Measurements from ENCODE around the gene TBC1D25. TPM values are rescaled to one million over a fixed set of nuclear protein-coding genes. Genes with fewer than 3 reads are reported as not detected.
A peak's percentile ranks its signal among the peaks of the same experiment; 100 is the strongest.
"Not testable (repeated sequence)": the region's sequence is repeated elsewhere in the genome, so short reads cannot be mapped to it uniquely, and the experiment has no call there.

Gene TBC1D25
- polyA plus RNA-seq, 3 donors from 2014 or later: 20.0 to 34.9 (median 30.6) TPM

DNA sequence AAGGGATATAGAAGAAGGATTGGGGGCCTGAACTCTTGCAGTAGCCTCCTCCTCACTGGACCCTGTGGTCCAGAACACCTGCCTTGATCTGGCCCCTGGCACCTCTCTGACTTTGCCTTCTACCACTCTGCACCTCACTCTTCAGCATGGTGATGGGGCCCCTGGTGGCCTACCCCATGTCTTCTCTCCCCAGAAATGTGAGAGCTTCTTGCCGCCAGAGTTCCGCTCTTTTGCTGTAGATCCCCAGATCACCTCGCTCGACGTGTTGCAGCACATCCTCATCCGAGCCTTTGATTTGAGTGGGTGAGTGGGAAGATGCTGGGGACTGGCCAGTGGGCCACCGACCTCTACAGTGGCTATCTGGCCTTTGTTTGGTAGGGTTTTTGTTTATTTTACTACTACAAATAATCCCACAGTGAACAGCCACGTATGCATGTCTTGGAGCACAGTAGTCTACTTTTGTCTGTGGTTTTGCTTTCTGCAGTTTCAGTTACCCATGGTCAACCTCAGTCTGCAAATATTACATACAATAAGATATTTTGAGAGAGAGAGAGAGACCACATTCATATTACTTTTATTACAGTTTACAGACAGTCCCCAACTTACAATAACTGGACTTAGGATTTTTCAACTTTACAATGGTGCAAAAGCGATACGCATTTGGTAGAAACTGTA is 1.8 kb downstream of the TBC1D25 start:
- Mint-ChIP-seq H3K9me3 (no peaks in the 10 kb centered on the region), H3K27me3 (ENCODE audit: low read depth in 3 of 3) (peaks cover 4 to 8% (median 6%) of the 10 kb centered on the region in 3 donors), H3K27ac (peak overlapping the region; percentile 88 to 98 (median 94)), H3K4me1 (peaks cover 17 to 19% of the 10 kb centered on the region in 2 donors), H3K36me3 (peaks cover 3 to 4% (median 3%) of the 10 kb centered on the region in 3 donors), H3K4me3 (peak overlapping the region; percentile 84 to 92 (median 90))
- no peak for DNase-seq

GRCh38 chrX:48548871-48549270 is 9.4 kb downstream of the TBC1D25 start:
- Mint-ChIP-seq H3K9me3 (no peaks in the 10 kb centered on the region), H3K27ac (peak overlapping the region in 1 of 6 donors; percentile 21)

DNA sequence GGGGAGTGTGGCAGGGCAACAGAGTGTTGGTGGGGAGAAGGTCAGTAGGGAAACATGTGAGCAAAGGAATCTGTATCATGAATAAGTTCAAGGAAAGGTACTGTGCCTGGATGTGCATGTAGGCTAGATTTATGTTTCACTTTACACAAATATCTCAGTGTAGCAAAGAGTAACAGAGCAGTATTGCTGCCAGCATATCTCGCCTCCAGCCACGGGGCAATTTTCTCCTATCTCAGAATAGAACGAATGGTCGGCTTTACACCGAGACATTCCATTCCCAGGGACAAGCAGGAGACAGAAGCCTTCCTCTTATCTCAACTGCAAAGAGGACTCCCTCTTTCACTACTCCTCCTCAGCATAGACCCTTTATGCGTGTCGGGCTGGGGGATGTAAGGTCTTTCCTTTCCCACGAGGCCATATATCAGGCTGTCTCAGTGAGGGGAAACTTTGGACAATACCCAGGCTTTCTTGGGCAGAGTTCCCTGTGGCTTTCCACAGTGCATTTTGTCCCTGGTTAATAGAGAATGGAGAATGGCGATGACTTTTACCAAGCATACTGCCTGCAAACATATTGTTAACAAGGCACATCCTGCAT is 16.3 kb downstream of the TBC1D25 start:
- H3K27ac Mint-ChIP-seq: peak overlapping the region in 1 of 6 donors; percentile 1
- not testable (repeated sequence) for H3K36me3 Mint-ChIP-seq; H3K27me3 Mint-ChIP-seq (ENCODE audit: low read depth in 3 of 3); DNase-seq; H3K4me1 Mint-ChIP-seq; H3K9me3 Mint-ChIP-seq; H3K4me3 Mint-ChIP-seq

More at GRCh38 chrX:48548871-48549270, 9.4 kb downstream of the TBC1D25 start:
- no peak for DNase-seq
- Mint-ChIP-seq H3K36me3 (peaks cover 6 to 9% (median 9%) of the 10 kb centered on the region in 3 donors), H3K27me3 (ENCODE audit: low read depth in 3 of 3) (peaks cover 2 to 3% (median 3%) of the 10 kb centered on the region in 3 donors), H3K4me3 (no peak overlapping the region), H3K4me1 (peaks cover 0 to 3% of the 10 kb centered on the region in 2 donors)

GRCh38 chrX:48558271-48558670 is 18.8 kb downstream of the TBC1D25 start:
- Mint-ChIP-seq H3K27me3 (ENCODE audit: low read depth in 3 of 3) (peaks cover 2 to 6% (median 3%) of the 10 kb centered on the region in 3 donors), H3K4me3 (no peak overlapping the region), H3K4me1 (no peaks in the 10 kb centered on the region), H3K36me3 (peaks cover 4 to 14% (median 8%) of the 10 kb centered on the region in 3 donors), H3K9me3 (no peaks in the 10 kb centered on the region), H3K27ac (no peak overlapping the region)
- no peak for DNase-seq

DNA sequence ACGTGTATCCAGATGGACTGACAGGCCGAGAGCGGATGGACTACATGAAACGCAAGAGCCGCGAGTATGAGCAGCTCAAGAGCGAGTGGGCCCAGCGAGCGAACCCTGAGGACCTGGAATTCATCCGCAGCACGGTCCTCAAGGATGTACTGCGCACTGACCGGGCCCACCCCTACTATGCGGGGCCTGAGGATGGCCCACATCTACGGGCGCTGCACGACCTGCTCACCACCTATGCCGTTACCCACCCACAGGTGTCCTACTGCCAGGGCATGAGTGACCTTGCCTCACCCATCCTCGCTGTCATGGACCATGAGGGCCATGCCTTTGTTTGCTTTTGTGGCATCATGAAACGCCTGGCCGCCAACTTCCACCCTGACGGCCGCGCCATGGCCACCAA is 20.1 kb downstream of the TBC1D25 start:
- H3K9me3 Mint-ChIP-seq: no peaks in the 10 kb centered on the region
- DNase-seq: no peak

GRCh38 chrX:48560056-48560455 is 20.5 kb downstream of the TBC1D25 start:
- Mint-ChIP-seq H3K27me3 (ENCODE audit: low read depth in 3 of 3) (peaks cover 0 to 6% (median 2%) of the 10 kb centered on the region in 3 donors), H3K4me1 (no peaks in the 10 kb centered on the region), H3K36me3 (peaks cover 0 to 9% (median 7%) of the 10 kb centered on the region in 3 donors), H3K27ac (no peak overlapping the region), H3K9me3 (no peaks in the 10 kb centered on the region), H3K4me3 (no peak overlapping the region)
- no peak for DNase-seq

More for the DNA sequence above, 20.1 kb downstream of the TBC1D25 start:
- H3K27ac Mint-ChIP-seq: no peak overlapping the region
- no peak overlapping the region for H3K4me3 Mint-ChIP-seq
- H3K36me3 Mint-ChIP-seq: peaks cover 4 to 12% (median 7%) of the 10 kb centered on the region in 3 donors
- H3K4me1 Mint-ChIP-seq: no peaks in the 10 kb centered on the region
- H3K27me3 Mint-ChIP-seq (ENCODE audit: low read depth in 3 of 3): peaks cover 2 to 6% (median 3%) of the 10 kb centered on the region in 3 donors

DNA sequence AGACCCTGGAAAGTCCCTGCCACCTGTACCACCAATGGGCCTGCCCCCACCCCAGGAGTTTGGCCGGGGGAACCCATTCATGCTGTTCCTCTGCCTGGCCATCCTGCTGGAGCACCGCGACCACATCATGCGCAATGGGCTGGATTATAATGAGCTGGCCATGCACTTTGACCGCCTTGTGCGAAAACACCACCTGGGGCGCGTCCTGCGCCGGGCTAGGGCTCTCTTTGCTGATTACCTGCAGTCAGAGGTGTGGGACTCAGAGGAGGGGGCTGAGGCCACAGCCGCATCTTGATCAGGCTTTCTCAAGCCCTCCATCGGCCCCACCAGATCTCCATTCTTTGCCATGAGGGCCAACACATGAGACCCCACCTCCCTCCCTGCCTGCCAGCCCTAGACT is 21.2 kb downstream of the TBC1D25 start:
- Mint-ChIP-seq H3K4me3 (no peak overlapping the region), H3K27me3 (ENCODE audit: low read depth in 3 of 3) (peaks cover 0 to 6% (median 2%) of the 10 kb centered on the region in 3 donors), H3K9me3 (no peaks in the 10 kb centered on the region), H3K36me3 (peaks cover 0 to 9% (median 7%) of the 10 kb centered on the region in 3 donors), H3K4me1 (no peaks in the 10 kb centered on the region), H3K27ac (peak overlapping the region in 1 of 6 donors; percentile 45)
- DNase-seq: no peak

GRCh38 chrX:48569958-48570357 is 30.4 kb downstream of the TBC1D25 start:
- Mint-ChIP-seq H3K9me3 (no peaks in the 10 kb centered on the region), H3K36me3 (peaks cover 0 to 3% (median 0%) of the 10 kb centered on the region in 3 donors), H3K4me1 (peaks cover 8 to 9% of the 10 kb centered on the region in 2 donors), H3K4me3 (no peak overlapping the region), H3K27me3 (ENCODE audit: low read depth in 3 of 3) (peaks cover 11 to 13% (median 12%) of the 10 kb centered on the region in 3 donors), H3K27ac (no peak overlapping the region)
- DNase-seq: no peak

GRCh38 chrX:48573690-48574269 is 34.3 kb downstream of the TBC1D25 start:
- Mint-ChIP-seq H3K9me3 (no peaks in the 10 kb centered on the region), H3K27me3 (ENCODE audit: low read depth in 3 of 3) (peaks cover 11 to 19% (median 16%) of the 10 kb centered on the region in 3 donors), H3K4me1 (peaks cover 21 to 29% of the 10 kb centered on the region in 2 donors), H3K36me3 (peaks cover 0 to 23% (median 4%) of the 10 kb centered on the region in 3 donors), H3K4me3 (peak overlapping the region; percentile 95 to 98 (median 98)), H3K27ac (peak overlapping the region; percentile 96 to 100 (median 98))
- DNase-seq: peak in 1 of 3 donors; percentile 73

DNA sequence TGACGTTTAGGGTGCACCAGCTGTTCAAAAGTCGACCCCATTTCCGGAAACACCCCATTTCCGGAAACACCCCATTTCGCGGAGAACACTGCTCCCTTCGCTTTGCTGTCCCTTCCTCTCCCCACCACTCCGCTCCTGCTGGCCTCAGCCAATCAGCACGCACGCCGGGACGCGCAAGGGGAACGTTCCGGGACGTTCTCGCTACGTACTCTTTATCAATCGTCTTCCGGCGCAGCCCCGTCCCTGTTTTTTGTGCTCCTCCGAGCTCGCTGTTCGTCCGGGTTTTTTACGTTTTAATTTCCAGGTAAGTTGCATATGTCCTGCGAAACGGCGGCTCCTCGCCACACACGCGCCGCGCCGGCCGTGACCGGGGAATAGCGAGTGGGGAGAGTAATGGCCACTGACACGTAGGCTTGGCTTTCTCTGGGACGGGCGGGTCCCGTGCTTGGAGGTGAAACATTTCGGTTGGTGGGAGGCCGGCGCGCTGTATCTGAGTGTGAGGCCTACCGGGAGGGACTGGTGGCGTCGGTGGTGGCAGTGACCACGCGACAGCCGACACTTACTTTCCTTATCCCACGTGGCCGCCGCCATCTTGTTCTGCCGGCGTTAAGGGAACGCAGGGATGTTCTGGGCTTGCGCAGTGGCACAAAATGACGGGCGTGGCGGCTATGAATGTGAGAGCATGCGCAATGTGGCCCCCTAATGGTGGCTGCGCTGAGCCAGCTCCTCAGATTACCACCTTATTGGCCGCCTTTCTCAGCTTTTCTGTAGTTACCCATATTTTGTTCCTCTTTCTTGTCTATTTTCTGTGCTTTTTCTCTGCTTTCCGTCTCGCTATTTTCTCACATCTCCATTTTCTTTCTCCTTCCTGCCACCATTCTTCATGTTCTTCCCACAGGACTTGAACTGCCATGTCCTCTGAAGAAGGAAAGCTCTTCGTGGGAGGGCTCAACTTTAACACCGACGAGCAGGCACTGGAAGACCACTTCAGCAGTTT is 35.1 kb downstream of the TBC1D25 start, which contains the start of gene RBM3:
Gene RBM3 (plus strand): TSS at position 215 of the 997 bp plus-strand sequence. CDS start 697 bp downstream, at position 912.
- Mint-ChIP-seq H3K4me1 (peaks cover 21 to 29% of the 10 kb centered on the region in 2 donors), H3K27ac (peak within 1 kb of the TSS; percentile 96 to 100 (median 98)), H3K27me3 (ENCODE audit: low read depth in 3 of 3) (peaks cover 10 to 22% (median 16%) of the 10 kb centered on the region in 3 donors), H3K4me3 (peak within 1 kb of the TSS; percentile 95 to 98 (median 98)), H3K36me3 (peaks cover 0 to 23% (median 4%) of the 10 kb centered on the region in 3 donors), H3K9me3 (no peaks in the 10 kb centered on the region)
- peak; percentile 89 to 94 (median 92) for DNase-seq

DNA sequence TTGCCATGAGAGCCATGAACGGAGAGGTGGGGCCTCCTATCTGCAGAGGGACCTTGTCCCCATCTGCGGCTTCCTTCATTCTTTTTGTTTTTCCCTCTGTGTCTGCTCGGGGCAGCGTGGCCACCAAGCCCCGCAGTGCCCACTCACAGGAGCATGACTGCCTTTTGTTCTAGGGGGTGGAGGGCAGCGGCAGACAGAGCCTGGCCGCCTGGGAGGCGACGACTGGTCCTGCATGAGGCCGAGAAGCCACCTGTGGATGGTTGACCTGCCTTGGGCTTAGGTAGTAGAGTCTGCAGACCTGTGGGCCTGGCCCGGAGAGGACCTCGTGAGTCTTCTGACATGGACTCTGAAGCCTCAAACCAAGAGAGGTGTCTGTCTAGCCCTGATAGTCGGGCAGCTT is 36.1 kb downstream of the TBC1D25 start:
- H3K36me3 Mint-ChIP-seq: peaks cover 0 to 23% (median 4%) of the 10 kb centered on the region in 3 donors
- no peak for DNase-seq
- H3K27me3 Mint-ChIP-seq (ENCODE audit: low read depth in 3 of 3): peaks cover 10 to 24% (median 16%) of the 10 kb centered on the region in 3 donors
- peak overlapping the region; percentile 95 to 98 (median 98) for H3K4me3 Mint-ChIP-seq
- H3K27ac Mint-ChIP-seq: peak overlapping the region in 5 of 6 donors; percentile 60 to 100 (median 75)
- H3K4me1 Mint-ChIP-seq: peaks cover 21 to 29% of the 10 kb centered on the region in 2 donors
- H3K9me3 Mint-ChIP-seq: no peaks in the 10 kb centered on the region

GRCh38 chrX:48576108-48576507 is 36.6 kb downstream of the TBC1D25 start:
- H3K36me3 Mint-ChIP-seq: peaks cover 0 to 23% (median 4%) of the 10 kb centered on the region in 3 donors
- peak overlapping the region in 4 of 5 donors; percentile 95 to 98 (median 98) for H3K4me3 Mint-ChIP-seq
- peaks cover 21 to 29% of the 10 kb centered on the region in 2 donors for H3K4me1 Mint-ChIP-seq
- H3K9me3 Mint-ChIP-seq: no peaks in the 10 kb centered on the region
- no peak for DNase-seq
- H3K27me3 Mint-ChIP-seq (ENCODE audit: low read depth in 3 of 3): peaks cover 10 to 24% (median 16%) of the 10 kb centered on the region in 3 donors
- H3K27ac Mint-ChIP-seq: peak overlapping the region in 4 of 6 donors; percentile 53 to 100 (median 80)
